K562 (cell line): Measurements from ENCODE around the gene BCL6B. TPM values are rescaled to one million over a fixed set of nuclear protein-coding genes. Genes with fewer than 3 reads are reported as not detected.

Experiments
- ATAC-seq: fragments of 200-7000 bp; cut with Tn5 transposase; 3 replicates; pipeline ENCODE4 v1.9.1; 2020; ENCODE audit warnings: moderate library complexity
- BruUV-seq: library from RNA; stranded (reverse); fragments of 400-500 nt; replicated peaks from 2 replicates; lab custom pipeline; 2021; lab: Mats Ljungman, UMichigan
- CTCF ChIA-PET: fragments of 300-600 bp; formaldehyde crosslinking; extraction: SDS; loops from one replicate; lab custom pipeline; 2021; ENCODE audit warnings: low intra/inter-chr PET ratio; lab: Yijun Ruan, JAX
- POLR2A ChIA-PET: fragments of 300-600, 350-650 bp; sonication (Branson Sonifier 250); formaldehyde crosslinking; extraction: SDS; loops from one replicate; lab custom pipeline; 2021; ENCODE audit warnings: antibody characterized with exemption, inconsistent platforms; lab: Yijun Ruan, JAX
- DNase-seq, 4 experiments: peaks; one replicate each; pipeline versions ENCODE4 v3.0.0 to v3.0.0-alpha.2; 2011 to 2018; ENCODE audit warnings: low spot score in 3 of 4, mixed read lengths in 3 of 4; ENCODE audit errors: extremely low read depth in 1 of 4
- FAIRE-seq: peaks from 2 replicates; lab custom pipeline; 2011; peaks lifted over from hg19 to GRCh38; lab: Jason Lieb, UNC
- H2AFZ ChIP-seq: 2 replicates; pipeline ENCODE4 v1.6.0; 2011; ENCODE audit warnings: low read depth, low read length, control low read depth, inconsistent platforms
- H3K27ac ChIP-seq: fragments of 200-600 bp; 3 replicates; pipeline ENCODE4 v1.8.0; 2011; ENCODE audit warnings: low read depth, mild to moderate bottlenecking, control low read depth, inconsistent platforms, low read length, moderate library complexity, mixed read lengths; ENCODE audit errors: extremely low read depth
- H3K27me3 ChIP-seq, 2 experiments: fragments of 300-600 bp in 1 of 2; 2 replicates in 1 of 2; 3 replicates in 1 of 2; pipeline versions ENCODE4 v1.6.0 to v1.8.0; 2011; ENCODE audit warnings: inconsistent platforms in 2 of 2, low read length in 2 of 2, mild to moderate bottlenecking in 1 of 2, mixed read lengths in 1 of 2, moderate library complexity in 1 of 2; ENCODE audit not compliant: control insufficient read depth in 2 of 2, insufficient read depth in 2 of 2
- H3K36me3 ChIP-seq: fragments of 300-600 bp; 3 replicates; pipeline ENCODE4 v1.8.0; 2011; ENCODE audit warnings: mild to moderate bottlenecking, low read length, inconsistent platforms; ENCODE audit not compliant: control insufficient read depth, insufficient read depth
- H3K4me1 ChIP-seq, 2 experiments: fragments of 200-600 bp in 1 of 2; replicated peaks in 1 of 2; 2 replicates in 1 of 2; 3 replicates in 1 of 2; pipeline versions ENCODE4 v1.5.1 to v1.8.0; 2011; ENCODE audit warnings: inconsistent platforms in 2 of 2, low read length in 2 of 2, mild to moderate bottlenecking in 1 of 2, mixed read lengths in 1 of 2, moderate library complexity in 1 of 2; ENCODE audit not compliant: control insufficient read depth in 2 of 2, insufficient read depth in 2 of 2
- H3K4me2 ChIP-seq: 2 replicates; pipeline ENCODE4 v1.6.1; 2011; ENCODE audit warnings: low read length, control low read depth, inconsistent platforms, mixed read lengths; ENCODE audit not compliant: insufficient read depth
- H3K4me3 ChIP-seq: fragments of 200-600 bp; sonication (generic), shearing (Covaris generic); 2 replicates; pipeline ENCODE4 v1.5.1; 2016; ENCODE audit warnings: control low read depth, inconsistent platforms
- H3K79me2 ChIP-seq: fragments of 200-600 bp; 3 replicates; pipeline ENCODE4 v1.8.0; 2011; ENCODE audit warnings: low read length, inconsistent platforms; ENCODE audit not compliant: control insufficient read depth, insufficient read depth
- H3K9ac ChIP-seq, 2 experiments: 2 replicates each; pipeline versions ENCODE4 v1.6.0 to v1.6.1; 2011; ENCODE audit warnings: low read depth in 2 of 2, low read length in 2 of 2, control low read depth in 1 of 2, inconsistent platforms in 1 of 2, mild to moderate bottlenecking in 1 of 2, mixed read lengths in 1 of 2; ENCODE audit not compliant: insufficient read depth in 1 of 2
- H3K9me1 ChIP-seq: one replicate; pipeline ENCODE4 v1.6.0; 2011; ENCODE audit warnings: inconsistent platforms, mild to moderate bottlenecking, low read length, moderate library complexity; ENCODE audit not compliant: control insufficient read depth, insufficient read depth
- H3K9me3 ChIP-seq: replicated peaks from 2 replicates; pipeline ENCODE4 v1.5.1; 2011; ENCODE audit warnings: low read depth, low read length, inconsistent platforms; ENCODE audit not compliant: control insufficient read depth, insufficient read depth
- H4K20me1 ChIP-seq: replicated peaks from 2 replicates; pipeline ENCODE4 v1.6.1; 2011; ENCODE audit warnings: low read length, inconsistent platforms, mixed read lengths; ENCODE audit not compliant: control insufficient read depth, insufficient read depth
- ADNP ChIP-seq: fragments of 200-800 bp; sonication (Bioruptor generic); IDR thresholded peaks from 2 replicates; pipeline ENCODE4 v1.6.1; 2016; ENCODE audit warnings: missing genetic modification characterization, missing compliant biosample characterization
- BMI1 ChIP-seq: fragments of 150-350 bp; IDR thresholded peaks from 2 replicates; pipeline ENCODE4 v1.6.1; 2014; ENCODE audit warnings: low read length
- CSDE1 ChIP-seq, 2 experiments: fragments of 450-650 bp; IDR thresholded peaks; 2 replicates each; pipeline ENCODE4 v1.6.1; 2016; ENCODE audit warnings: mild to moderate bottlenecking in 1 of 2
- PHF8 ChIP-seq: fragments of 200-600 bp; sonication (generic); IDR thresholded peaks from 2 replicates; pipeline ENCODE4 v1.6.1; 2012; ENCODE audit warnings: mixed run types, mild to moderate bottlenecking, inconsistent platforms, low read length, moderate library complexity, borderline replicate concordance
- POLR2G ChIP-seq: fragments of 200-400 bp; formaldehyde crosslinking; IDR thresholded peaks from 2 replicates; pipeline ENCODE4 v1.6.1; 2017; ENCODE audit warnings: low read depth, mild to moderate bottlenecking, antibody characterized with exemption, low read length, moderate library complexity
- RBFOX2 ChIP-seq: fragments of 200-400 bp; formaldehyde crosslinking; IDR thresholded peaks from 2 replicates; pipeline ENCODE4 v1.6.1; 2017; ENCODE audit warnings: low read depth, mild to moderate bottlenecking, low read length, moderate library complexity
- ZBTB33 ChIP-seq: sonication (generic); formaldehyde crosslinking; IDR thresholded peaks from 2 replicates; pipeline ENCODE4 v1.8.1; 2023; ENCODE audit warnings: mild to moderate bottlenecking, missing genetic modification reagents
- WGBS: fragments of 100-300 bp; shearing (Covaris generic); methylation state at CpG from one replicate; pipeline ENCODE4 v1.1.6; 2016; ENCODE audit warnings: low coverage, mixed read lengths; ENCODE audit not compliant: insufficient coverage; ENCODE audit errors: missing lambda C conversion rate; 5-methylcytosine and 5-hydroxymethylcytosine counted together
- in situ Hi-C: fragments of 300-500 bp; cut with MboI; formaldehyde crosslinking; loops from 4 replicates; pipeline ENCODE4 v1.15.0; 2018; ENCODE audit warnings: inconsistent platforms, mixed read lengths
- intact Hi-C: fragments of 100-400 bp; cut with micrococcal nuclease; formaldehyde crosslinking; loops from 2 replicates; pipeline ENCODE4 v1.14.2; 2022
- polyA plus RNA-seq, 8 experiments: library from polyadenylated mRNA; depleted of rRNA in 4 of 8; stranded (reverse) in 5 of 8; unstranded in 3 of 8; fragments of >200 nt; fragmentation: Nextera tagmentation in 2 of 8; fragmentation: Illumina TruSeq in 1 of 8; extraction: Ambion mirVana in 2 of 8; extraction: Trizol in 1 of 8; gene quantifications; 2 replicates each; pipeline versions ENCODE4 v1.2.1 to v1.2.3, GENCODE V29; 2011 to 2014; ENCODE audit warnings: inconsistent platforms in 1 of 8, missing spikeins in 1 of 8
- total RNA-seq, 7 experiments: library from RNA; depleted of rRNA in 6 of 7; stranded (reverse); fragments of >200 nt in 6 of 7; fragmentation: Illumina TruSeq in 2 of 7; extraction: Trizol in 2 of 7; gene quantifications; 2 replicates each; pipeline versions ENCODE4 v1.2.1 to v1.2.3, GENCODE V29; 2011 to 2021; ENCODE audit warnings: low replicate concordance in 1 of 7
- TF ChIP-seq, protein P1 (sequence below): fragments of 250-450 bp; sonication (Bioruptor Pico); IDR thresholded peaks from 2 replicates; pipeline ENCODE4 v1.8.0; 2021; ENCODE audit warnings: borderline replicate concordance, mild to moderate bottlenecking, moderate library complexity; ENCODE audit not compliant: poor library complexity, severe bottlenecking
- TF ChIP-seq, protein P2 (sequence below): fragments of 450-650 bp; formaldehyde crosslinking; IDR thresholded peaks from 2 replicates; pipeline ENCODE4 v1.4.0; 2020; ENCODE audit warnings: mild to moderate bottlenecking, moderate library complexity
- TF ChIP-seq, protein P3 (sequence below): fragments of 450-650 bp; formaldehyde crosslinking; IDR thresholded peaks from 2 replicates; pipeline ENCODE4 v1.4.0; 2022; ENCODE audit warnings: missing genetic modification characterization

The BCL6B gene
- total and polyA plus RNA-seq, 9 of the 15 experiments (the other 6 are each of a cell fraction or from before 2014, with no cell fraction given): 0.89 to 5.0 (median 3.6) TPM

- no TSS peak for BruUV-seq
- POLR2A ChIA-PET: interaction anchor here (0.6 to 1.4 kb wide), 4 partner anchors 11 to 80 kb away, joined by 3 to 6 read pairs (median 4); no protein-coding TSS in a partner anchor
- intact Hi-C loops: no loop called here
These were observed 27.2 kb upstream of the BCL6B start, which contains the start of gene ALOX12 for GRCh38 chr17:6995500-6996255. TSS of gene ALOX12 (plus strand) at chr17:6996049. CDS start at chr17:6996118, 69 bp downstream.

More at GRCh38 chr17:6995500-6996255, 27.2 kb upstream of the BCL6B start, which contains the start of gene ALOX12:
- H3K9me1 ChIP-seq: no peaks in the 10 kb centered on the region
- FAIRE-seq (no peak), ATAC-seq (no peak), DNase-seq (no peak)
- 99% methylated on average over 14 of the region's 64 CpGs for WGBS
- peak within 1 kb of the TSS; percentile 91 for H3K27ac ChIP-seq
- H3K27me3 ChIP-seq: no peaks in the 10 kb centered on the region
- no peak within 1 kb of the TSS for H3K4me3 ChIP-seq
- TF ChIP-seq, protein P1, sequence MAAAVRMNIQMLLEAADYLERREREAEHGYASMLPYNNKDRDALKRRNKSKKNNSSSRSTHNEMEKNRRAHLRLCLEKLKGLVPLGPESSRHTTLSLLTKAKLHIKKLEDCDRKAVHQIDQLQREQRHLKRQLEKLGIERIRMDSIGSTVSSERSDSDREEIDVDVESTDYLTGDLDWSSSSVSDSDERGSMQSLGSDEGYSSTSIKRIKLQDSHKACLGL (CRISPR knock-in tag): no peak
- TF ChIP-seq RBFOX2 (peak; percentile 35), POLR2G (0 out of 2 replicates have a peak, but pooled peaks have one; percentile 42), PHF8 (no peak), BMI1 (no peak), CSDE1 (IDR thresholded peaks at IDR 0.05) (no peak), ZBTB33 (CRISPR knock-in tag) (peak; percentile 92), ADNP (tag) (no peak)
- TF ChIP-seq, protein P2, sequence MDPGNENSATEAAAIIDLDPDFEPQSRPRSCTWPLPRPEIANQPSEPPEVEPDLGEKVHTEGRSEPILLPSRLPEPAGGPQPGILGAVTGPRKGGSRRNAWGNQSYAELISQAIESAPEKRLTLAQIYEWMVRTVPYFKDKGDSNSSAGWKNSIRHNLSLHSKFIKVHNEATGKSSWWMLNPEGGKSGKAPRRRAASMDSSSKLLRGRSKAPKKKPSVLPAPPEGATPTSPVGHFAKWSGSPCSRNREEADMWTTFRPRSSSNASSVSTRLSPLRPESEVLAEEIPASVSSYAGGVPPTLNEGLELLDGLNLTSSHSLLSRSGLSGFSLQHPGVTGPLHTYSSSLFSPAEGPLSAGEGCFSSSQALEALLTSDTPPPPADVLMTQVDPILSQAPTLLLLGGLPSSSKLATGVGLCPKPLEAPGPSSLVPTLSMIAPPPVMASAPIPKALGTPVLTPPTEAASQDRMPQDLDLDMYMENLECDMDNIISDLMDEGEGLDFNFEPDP (CRISPR knock-in tag): no peak
- TF ChIP-seq, protein P3, sequence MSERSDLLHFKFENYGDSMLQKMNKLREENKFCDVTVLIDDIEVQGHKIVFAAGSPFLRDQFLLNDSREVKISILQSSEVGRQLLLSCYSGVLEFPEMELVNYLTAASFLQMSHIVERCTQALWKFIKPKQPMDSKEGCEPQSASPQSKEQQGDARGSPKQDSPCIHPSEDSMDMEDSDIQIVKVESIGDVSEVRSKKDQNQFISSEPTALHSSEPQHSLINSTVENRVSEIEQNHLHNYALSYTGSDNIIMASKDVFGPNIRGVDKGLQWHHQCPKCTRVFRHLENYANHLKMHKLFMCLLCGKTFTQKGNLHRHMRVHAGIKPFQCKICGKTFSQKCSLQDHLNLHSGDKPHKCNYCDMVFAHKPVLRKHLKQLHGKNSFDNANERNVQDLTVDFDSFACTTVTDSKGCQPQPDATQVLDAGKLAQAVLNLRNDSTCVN: no peak
- peak within 1 kb of the TSS; percentile 42; the same call in 1 of the 2 replicates for H3K4me2 ChIP-seq
- peak within 1 kb of the TSS; percentile 44 to 76; a peak in 3 of 4 replicates for H3K9ac ChIP-seq
- in situ Hi-C loops: no loop called here
- peaks cover 34% of the 10 kb centered on the region for H3K36me3 ChIP-seq
- H3K4me1 ChIP-seq: peaks cover 41 to 44% of the 10 kb centered on the region in 2 experiments
- 0 out of 2 replicates have a peak within 1 kb of the TSS, but pooled peaks have one; percentile 37 for H2AFZ ChIP-seq
- H4K20me1 ChIP-seq: no peaks in the 10 kb centered on the region
- peaks cover 4% of the 10 kb centered on the region; the same call in 1 of the 3 replicates for H3K79me2 ChIP-seq
- CTCF ChIA-PET: no interaction called here
- no peaks in the 10 kb centered on the region for H3K9me3 ChIP-seq
